ENCODE data around the gene EXOC8.

EXOC8 gene

GRCh38 chr1:231337472-231338269 is at the start of gene EXOC8:
TSS of gene EXOC8 (minus strand) at chr1:231337852. CDS start at chr1:231337745, 107 bp downstream.
- DNase-seq: peak; percentile 96

- no peak for DNase-seq
Measured at GRCh38 chr1:231386466-231386865, 48.8 kb upstream of the EXOC8 start.

- DNase-seq: no peak
Measured at GRCh38 chr1:231385416-231385748, 47.7 kb upstream of the EXOC8 start.

- peak; percentile 58 for DNase-seq
Measured at GRCh38 chr1:231384696-231385415, 47.2 kb upstream of the EXOC8 start.

- no peak for DNase-seq
Measured at GRCh38 chr1:231383159-231383860, 45.7 kb upstream of the EXOC8 start.

- DNase-seq: no peak
Measured at GRCh38 chr1:231382426-231382825, 44.8 kb upstream of the EXOC8 start.

- DNase-seq: no peak
Measured at GRCh38 chr1:231381729-231382128, 44.1 kb upstream of the EXOC8 start.

- no peak for DNase-seq
Measured at GRCh38 chr1:231376875-231377549, 39.4 kb upstream of the EXOC8 start.

- no peak for DNase-seq
Measured at GRCh38 chr1:231376101-231376500, 38.4 kb upstream of the EXOC8 start.

GRCh38 chr1:231374394-231374793 is 36.7 kb upstream of the EXOC8 start:
- no peak for DNase-seq

GRCh38 chr1:231372501-231372900 is 34.8 kb upstream of the EXOC8 start:
- DNase-seq: no peak

- DNase-seq: no peak
Measured at GRCh38 chr1:231369282-231369681, 31.6 kb upstream of the EXOC8 start.

- DNase-seq: no peak
Measured at GRCh38 chr1:231364192-231364591, 26.5 kb upstream of the EXOC8 start.

GRCh38 chr1:231363624-231364023 is 26.0 kb upstream of the EXOC8 start:
- DNase-seq: no peak

- no peak for DNase-seq
Measured at GRCh38 chr1:231362325-231362724, 24.7 kb upstream of the EXOC8 start.

GRCh38 chr1:231359113-231359512 is 21.5 kb upstream of the EXOC8 start:
- DNase-seq: no peak

- peak; percentile 51 for DNase-seq
Measured at GRCh38 chr1:231357831-231358354, 20.2 kb upstream of the EXOC8 start.

- no peak for DNase-seq
Measured at GRCh38 chr1:231357187-231357772, 19.6 kb upstream of the EXOC8 start.

GRCh38 chr1:231355171-231355570 is 17.5 kb upstream of the EXOC8 start:
- no peak for DNase-seq

GRCh38 chr1:231354330-231355020 is 16.8 kb upstream of the EXOC8 start:
- no peak for DNase-seq

GRCh38 chr1:231353086-231353485 is 15.4 kb upstream of the EXOC8 start:
- no peak for DNase-seq

- no peak for DNase-seq
Measured at GRCh38 chr1:231351816-231352215, 14.2 kb upstream of the EXOC8 start.

All from DMS 273 treated with DMSO at 0.1 percent for 48 hours (cell line).